ENCODE measurements around the gene CENPO.

Gene CENPO

DNA sequence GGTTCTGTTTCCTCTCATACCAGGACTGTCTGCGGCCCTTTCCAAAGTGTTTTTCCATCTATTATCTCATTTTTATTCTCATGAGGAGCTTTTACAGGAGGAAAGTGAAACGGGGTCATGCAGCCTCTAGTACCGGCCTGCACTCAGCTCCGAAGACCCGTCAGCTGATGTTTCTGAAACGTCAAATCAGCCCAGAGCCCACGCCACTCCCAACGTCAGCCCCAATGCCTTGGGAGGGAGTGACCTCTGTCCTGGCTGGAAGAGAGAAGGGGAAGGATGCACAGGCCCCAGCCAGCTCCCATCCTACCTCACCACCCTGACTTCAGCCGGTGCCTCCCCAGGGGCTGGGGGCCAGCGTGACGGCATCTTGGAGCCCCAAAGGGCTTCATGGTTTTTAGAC is 68.3 kb downstream of the CENPO start:
- no peak for DNase-seq (ENCODE audit: low read depth in 2 of 2)

DNA sequence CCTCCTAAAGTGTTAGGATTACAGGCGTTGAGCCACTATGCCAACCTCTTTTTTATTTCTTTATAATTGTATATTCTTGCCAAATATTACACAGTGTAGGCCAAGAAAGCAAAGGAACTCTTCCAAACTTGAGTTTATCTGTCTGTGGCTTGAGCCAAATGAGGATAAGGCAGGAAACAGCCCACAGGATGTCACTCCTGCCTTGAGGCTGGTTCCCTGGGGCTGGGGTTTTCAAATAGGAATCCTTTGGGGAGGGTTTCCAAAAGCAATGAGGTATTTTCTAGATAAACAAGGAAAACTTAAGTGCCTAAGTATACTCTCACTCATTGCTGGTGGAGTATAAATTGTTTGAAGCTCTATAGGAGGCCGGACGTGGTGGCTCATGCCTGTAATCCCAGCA is 70.4 kb downstream of the CENPO start:
- DNase-seq (ENCODE audit: low read depth in 2 of 2): no peak

DNA sequence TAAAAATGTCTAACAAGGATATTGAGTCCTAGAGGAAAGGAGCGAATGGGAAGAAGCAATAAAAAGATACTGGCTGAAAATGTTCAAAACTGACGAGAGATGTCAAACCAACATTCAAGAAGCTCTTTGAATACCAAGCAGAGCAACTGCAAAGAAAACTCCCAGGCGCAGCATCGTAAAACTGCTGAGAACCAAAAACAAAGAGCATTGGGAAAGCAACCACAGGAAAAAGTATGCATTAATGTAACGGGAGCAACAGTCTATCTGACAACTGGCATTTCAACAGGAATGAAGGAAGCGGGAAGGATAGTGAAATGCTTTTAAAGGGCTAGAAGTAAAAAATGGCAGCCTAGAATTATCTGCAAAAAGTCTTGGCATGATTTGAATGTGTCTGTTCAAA is 73.7 kb downstream of the CENPO start:
- no peak for DNase-seq (ENCODE audit: low read depth in 2 of 2)

DNA sequence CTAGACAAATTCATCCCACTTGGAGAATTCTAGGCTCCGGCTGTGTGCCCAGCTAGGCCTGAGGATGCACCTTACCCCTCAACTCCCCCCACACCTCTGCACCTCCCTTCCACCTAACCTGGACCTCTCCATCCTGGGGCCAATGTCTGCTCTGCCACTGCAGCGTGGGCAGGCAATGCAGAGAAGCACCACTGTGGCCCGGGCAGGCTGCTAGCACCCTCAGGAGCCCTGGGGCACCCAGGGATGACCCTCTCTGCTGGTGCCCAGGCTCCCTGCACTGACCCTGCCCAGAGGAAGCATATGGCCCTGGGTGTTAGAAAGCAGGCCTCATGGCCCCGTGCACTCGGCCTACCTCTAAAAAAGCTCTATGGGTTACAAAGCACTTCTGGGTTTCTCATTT is 77.2 kb downstream of the CENPO start:
- DNase-seq (ENCODE audit: low read depth in 2 of 2): no peak

DNA sequence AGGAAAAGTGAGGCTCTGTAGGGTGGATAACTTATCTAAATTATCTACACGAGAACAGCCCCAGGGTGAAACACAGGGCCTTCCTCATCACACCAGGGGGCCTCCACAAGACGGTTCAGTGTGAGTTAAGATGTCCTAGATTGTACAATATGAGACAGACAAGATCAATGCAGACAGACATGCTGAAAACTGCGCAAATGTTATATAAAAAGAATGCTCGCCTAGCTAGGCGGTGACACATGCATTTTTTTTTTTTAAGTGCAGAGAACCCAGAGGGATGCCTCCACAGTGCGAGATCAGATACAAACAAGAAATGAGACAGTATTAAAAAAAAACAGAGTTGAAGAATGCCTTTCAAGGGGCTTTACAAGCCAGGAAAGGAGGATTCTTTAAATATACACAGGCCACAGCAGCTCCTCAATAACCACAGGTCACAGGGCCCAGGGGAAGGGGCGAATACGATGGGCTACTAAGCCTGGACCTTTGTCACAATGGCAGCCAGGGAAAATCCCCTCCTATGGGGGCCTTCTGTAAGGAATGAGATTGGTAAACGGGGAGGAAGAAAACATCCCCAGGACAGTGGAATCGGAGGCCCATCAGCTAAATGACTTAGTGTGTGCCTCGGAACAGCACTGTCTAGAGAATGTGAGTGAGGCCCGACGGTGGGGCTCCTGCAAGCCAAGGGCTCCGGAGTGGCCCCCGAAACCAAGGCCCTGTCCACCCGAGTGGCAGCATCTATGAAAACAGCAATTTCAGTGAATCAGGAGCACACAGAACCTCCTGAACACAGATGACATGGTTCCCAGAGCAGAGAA is 77.9 kb downstream of the CENPO start:
- DNase-seq (ENCODE audit: low read depth in 2 of 2): no peak

DNA sequence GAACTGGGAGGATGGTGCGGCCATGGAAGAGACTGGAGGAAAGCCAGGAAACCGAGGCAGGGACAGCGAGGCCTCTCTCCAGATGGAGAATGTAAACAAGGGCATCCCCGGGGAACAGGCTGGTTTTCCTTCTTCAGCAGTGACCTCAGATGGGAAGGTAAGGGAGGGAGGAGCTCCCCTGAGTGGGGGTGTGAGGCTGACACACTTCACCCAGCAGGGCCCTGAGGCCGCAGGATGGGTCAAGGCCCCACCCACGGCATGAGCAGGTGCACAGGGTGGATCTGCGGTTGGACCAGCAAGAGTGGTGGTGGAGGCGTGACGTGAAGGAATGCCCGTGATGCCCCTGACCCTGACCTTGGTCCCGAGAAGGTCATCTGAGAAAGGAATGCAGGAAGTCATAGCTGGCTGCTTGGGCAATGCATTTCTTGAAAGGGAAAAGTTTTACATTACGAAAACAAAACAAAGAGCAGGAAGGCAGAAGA is 78.7 kb downstream of the CENPO start:
- no peak for DNase-seq (ENCODE audit: low read depth in 2 of 2)

Data from fibroblast of skin of left biceps (primary cell).